ENCODE data around the gene GABRD.
"Not testable (repeated sequence)": the region's sequence is repeated elsewhere in the genome, so short reads cannot be mapped to it uniquely, and the experiment has no call there.

The GABRD gene, protein sequence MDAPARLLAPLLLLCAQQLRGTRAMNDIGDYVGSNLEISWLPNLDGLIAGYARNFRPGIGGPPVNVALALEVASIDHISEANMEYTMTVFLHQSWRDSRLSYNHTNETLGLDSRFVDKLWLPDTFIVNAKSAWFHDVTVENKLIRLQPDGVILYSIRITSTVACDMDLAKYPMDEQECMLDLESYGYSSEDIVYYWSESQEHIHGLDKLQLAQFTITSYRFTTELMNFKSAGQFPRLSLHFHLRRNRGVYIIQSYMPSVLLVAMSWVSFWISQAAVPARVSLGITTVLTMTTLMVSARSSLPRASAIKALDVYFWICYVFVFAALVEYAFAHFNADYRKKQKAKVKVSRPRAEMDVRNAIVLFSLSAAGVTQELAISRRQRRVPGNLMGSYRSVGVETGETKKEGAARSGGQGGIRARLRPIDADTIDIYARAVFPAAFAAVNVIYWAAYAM

DNA sequence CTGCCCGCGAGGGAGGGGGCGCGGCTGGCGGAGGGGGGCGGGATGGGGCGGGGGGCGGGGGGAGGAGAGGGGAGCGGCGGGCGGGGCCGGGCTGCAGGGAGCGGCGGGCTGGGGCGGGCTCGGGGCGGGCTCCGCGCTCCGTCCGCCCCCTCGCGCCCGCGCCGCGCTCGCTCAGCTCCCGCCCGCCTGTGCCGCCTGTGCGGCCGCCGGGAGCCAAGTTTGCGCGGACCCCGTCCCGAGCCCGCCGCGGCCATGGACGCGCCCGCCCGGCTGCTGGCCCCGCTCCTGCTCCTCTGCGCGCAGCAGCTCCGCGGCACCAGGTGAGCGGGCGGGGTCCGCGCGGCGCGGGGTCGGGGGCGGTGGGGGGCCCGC is at the start of gene GABRD:
Gene GABRD, plus strand, starts transcription at position 174 of the 372 bp plus-strand sequence. Its CDS starts 79 bp downstream, at position 253.
- no peak for DNase-seq

DNA sequence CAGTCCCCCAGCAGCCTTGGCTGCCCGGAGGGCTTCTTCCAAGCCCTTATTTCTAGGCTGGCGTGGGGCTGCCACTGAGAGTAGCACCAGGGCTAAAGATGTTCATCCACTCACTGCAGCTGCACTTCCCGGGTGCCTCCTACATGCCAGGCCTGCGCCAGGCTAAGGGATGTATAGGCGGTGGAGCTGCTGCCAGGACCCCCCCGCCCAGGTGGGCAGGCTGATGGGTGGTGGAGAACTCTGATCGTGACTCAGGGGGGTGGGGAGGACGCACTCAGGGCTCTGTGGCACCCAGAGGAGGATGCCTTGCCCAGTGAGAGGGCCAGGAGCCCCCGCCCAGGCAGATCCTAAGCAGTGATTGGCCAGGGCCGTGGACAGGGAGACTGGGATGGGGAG is 49.6 kb upstream of the GABRD start:
- DNase-seq: no peak

DNA sequence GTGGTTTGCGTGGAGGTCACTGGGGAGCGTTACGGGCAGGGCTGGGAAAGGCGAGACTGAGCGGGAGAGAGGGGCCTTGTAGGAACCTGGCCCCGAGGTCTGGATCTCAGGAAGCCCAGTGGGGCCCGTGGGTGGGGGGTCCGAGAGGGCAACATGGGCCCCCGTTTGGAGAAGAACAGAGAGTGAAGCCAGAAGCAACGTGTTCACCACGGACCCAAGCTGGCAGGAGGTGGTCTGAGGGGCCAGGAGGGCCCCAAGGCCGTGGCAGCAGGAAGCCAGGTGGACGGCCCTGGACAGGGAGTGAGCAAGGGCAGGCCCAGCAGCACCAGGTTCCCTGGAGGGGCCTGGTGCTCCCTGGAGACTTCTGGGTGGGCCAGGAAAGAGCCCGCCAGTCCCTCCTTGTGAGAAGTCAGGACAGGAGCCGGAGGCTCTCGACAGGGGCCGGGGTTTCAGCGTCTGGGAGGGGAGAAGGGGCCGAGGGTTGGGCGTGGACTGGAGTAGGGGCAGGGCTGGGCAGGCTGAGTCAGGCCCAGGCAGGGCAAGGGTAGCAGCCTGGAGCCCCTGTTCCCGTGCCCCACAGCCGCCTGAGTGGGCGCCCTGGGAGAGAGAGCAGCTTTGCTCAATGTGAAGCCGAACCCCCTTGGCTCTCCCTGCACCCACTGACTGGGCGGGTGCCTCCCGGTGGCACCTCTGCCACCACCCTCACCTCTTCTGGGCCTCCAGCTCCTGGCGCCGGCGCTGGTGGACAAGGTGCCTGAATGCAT is 49.0 kb upstream of the GABRD start:
- DNase-seq: no peak

DNA sequence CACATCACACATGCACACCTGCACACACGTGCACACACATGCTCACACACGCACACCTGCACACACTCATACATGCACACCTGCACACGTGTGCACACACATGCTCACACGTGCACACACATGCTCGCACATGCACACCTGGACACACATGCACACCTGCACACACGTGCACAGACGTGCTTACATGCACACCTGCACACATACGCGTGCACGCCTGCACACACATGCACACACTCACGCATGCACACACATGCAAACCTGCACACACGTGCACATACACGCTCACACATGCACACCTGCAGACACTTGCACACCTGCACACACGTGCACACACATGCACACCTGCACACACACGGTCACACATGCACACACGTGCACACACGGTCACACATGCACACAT is 48.1 kb upstream of the GABRD start:
- DNase-seq: no peak

DNA sequence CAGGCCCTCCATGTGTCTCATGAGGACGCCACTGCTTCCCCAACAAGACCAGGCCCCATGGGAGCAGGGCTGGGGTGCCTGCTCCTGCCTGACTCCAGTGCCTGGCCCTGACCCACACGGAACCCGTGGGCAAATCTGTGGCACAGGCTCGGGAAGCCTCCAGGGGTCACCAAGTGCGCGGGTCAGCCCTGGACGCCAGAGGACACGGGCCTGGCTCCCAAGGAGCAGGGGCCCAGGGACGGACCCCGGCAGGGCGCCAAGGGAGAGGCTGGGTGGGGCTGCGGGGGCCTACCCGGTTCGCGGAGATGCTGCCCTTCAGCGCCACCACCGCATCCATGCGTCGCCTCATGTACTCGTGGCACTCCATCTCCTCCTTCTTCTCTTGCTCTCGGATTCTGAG is 47.5 kb upstream of the GABRD start:
- DNase-seq: no peak

DNA sequence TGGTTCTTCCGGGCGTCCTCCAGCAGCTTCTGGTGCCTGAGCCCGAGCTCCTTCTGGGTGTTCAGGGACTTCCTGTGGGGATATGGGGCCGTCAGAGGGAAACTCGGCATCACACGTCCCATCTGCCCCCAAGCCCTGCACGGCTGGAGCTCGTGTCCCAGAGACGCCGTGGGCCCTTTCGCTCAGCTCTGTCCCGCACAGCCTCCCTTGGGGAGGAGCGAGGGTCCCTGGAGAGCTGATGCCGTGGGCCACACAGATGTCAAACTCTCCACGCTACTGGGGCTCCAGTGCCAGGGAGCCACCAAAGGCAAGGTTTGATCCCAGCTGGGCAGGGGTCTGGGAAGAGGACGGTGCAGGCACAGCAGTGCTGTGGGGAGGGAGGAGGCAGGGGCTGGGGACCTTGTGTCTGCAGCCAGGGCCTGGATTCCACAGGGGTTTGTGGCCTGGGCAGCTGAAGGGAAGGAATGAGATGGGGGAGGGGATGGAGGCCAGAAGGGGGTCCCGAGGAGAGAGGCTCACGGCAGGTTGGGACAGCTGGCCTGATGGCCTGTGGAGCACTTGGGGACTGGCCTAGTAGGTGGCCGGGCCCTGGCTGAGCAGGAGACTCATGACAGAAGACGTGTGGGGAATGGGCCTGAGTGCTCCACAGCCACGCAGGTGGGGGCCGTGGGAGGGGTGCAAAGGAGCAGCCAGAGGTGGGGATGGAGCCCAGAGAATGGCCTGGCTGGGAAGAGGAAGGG is 46.0 kb upstream of the GABRD start:
- no peak for DNase-seq

DNA sequence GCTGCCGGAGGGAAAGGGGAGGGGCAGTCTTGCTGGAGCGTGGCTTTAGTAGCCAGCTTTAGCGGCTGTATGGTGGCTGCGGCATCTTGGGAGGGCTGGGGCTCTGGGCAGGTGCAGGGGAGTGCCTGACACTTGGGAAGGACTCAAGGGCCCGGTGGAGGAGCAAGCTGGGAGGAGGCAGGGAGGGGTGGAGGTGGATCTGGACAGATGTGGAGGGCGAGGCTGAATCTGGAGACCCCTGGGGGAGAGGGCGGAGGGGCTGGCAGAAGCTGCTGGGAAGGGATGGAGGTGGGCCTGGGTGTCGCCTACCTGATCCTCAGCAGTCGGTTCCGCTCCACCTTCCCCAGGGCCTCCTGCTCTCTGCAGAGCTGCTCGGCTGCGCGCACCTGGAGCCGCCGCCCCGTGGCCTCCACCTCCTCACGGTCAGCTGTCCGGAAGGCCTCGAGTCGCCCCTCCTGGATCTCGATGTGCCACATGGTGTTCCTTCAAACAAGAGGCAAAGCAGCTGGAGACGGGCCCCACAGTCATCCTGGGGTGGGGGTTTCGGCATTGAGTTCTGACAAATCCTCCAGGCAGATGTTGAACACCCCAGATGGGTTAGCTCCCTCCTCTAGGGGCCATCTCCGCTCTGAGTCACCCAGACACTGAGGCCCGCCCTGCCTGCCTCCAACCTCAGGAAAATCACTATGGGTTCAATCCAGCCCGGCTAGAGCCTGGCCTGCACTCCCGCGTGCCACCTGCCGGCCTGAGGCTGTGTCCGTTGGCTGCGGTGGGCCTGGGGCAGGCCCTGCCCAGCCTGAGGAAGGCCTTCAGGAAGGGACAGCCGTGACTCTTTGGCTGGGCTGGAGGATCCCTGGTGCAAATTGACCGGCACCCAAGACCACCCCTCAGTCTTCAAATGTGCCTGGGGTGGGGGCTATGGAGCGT is 45.2 kb upstream of the GABRD start:
- no peak for DNase-seq

DNA sequence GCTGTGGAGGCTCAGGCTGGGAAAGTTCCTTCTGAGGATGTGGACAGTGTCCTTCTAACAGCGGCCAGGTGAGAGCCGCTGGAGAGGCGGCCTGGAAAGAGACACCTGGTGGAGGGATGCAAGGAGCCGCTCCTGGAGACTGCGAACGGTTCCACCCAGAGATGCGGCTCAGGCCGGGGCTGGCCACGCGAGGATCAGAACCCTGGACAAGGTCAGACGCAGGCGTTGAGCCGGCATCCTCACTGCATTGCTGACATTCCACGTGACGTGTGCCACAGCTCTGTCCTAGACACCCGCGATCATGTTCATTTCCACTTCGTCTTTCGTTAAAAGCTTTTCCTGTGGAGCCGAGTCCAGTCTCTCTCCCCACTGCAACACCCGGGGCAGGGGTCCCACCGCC is 44.3 kb upstream of the GABRD start:
- DNase-seq: no peak

DNA sequence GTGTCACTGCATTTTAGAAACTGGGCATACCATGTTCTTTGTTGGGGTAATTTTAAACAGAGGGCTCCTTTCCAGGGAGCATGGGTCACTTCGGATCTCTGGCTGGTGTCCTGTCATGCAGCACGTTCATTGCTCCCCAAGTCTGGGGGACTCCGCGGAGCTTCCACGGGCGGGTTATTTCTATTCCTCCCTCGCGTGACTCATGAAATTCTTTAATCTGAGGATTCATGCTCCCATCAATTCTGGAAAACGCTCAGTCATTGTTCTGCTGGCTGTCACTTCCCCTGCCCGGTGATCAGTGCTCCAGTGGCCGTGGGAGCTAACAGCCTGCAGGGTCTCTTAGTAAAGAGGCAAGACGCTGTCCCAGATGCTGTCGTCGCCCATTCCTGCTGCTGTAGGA is 43.6 kb upstream of the GABRD start:
- DNase-seq: no peak

DNA sequence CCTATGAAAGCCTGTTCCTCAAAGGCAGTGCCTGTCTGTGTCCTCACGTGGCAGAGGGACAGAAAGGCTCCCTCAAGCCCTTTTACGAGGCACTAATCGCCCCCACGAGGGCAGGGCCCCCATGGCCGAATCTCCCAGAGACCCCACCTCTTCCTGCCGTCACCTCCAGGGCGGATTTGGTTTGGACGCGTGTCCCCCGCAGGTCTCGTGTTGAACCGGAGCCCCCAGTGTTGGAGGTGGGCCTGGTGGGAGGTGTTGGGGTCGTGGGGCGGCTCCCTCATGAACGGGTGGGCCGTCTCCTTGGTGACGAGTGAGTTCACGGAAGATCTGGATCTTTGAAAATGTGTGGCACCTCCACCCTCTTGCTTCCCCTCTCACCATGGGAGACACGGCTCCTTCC is 43.1 kb upstream of the GABRD start:
- DNase-seq: no peak

DNA sequence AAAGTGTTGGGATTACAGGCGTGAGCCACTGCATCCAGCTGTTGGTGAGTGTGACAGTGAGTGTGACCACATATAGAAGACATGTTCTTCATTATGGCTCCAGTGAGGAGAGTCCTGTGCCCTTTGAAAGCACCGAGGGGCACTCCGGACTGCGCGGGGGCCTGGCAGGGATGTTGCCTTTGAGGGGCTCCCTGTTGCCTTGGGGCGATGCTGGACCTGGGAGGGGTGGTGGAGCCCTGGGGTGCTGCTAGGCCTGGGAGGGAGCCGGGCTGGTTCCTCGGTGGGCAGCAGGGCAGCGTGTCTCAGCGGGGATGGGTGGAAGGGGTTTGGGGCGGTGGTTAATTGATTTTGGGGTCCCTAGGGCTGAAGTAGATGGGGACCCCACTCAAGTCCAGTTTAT is 41.0 kb upstream of the GABRD start:
- DNase-seq: no peak

DNA sequence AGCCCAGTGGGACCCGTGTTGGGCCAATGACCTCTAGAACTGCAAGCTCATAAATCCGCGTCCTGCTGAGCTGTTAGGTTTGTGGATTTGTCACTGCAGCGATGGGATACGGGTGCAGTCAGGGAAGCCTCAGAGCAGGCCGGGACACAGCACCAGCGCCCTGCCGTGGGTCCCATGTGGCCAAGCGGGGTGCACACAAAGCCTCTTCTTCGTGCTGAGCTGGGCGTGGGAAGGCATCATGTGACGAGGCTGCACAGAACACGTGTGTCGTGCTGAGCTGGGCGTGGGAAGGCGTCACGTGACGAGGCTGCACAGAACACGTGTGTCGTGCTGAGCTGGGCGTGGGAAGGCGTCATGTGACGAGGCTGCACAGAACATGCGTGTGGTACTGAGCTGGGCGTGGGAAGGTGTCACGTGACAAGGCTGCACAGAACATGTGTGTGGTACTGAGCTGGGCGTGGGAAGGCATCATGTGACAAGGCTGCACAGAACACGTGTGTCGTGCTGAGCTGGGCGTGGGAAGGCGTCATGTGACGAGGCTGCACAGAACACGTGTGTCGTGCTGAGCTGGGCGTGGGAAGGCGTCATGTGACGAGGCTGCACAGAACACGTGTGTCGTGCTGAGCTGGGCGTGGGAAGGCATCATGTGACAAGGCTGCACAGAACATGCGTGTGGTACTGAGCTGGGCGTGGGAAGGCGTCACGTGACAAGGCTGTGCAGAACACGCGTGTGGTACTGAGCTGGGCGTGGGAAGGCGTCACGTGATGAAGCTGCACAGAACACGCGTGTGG is 40.3 kb upstream of the GABRD start:
- DNase-seq: not testable (repeated sequence)

DNA sequence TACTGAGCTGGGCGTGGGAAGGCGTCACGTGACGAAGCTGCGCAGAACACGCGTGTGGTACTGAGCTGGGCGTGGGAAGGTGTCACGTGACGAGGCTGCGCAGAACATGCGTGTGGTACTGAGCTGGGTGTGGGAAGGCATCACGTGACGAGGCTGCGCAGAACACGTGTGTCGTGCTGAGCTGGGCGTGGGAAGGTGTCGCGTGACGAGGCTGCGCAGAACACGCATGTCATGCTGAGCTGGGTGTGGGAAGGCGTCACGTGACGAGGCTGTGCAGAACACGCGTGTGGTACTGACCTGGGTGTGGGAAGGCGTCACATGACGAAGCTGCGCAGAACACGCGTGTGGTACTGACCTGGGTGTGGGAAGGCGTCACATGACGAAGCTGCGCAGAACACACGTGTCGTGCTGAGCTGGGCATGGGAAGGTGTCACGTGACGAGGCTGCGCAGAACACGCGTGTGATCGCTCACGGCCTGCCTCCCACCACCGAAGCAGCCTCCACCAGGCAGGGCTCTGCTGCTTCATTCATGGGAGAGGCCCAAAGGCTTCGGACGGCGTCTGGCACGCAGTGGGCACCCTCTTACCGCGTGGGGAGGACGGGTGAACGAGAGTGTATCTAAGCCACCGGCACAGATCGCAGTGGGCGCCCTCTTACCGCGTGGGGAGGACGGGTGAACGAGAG is 39.5 kb upstream of the GABRD start:
- DNase-seq: no peak

DNA sequence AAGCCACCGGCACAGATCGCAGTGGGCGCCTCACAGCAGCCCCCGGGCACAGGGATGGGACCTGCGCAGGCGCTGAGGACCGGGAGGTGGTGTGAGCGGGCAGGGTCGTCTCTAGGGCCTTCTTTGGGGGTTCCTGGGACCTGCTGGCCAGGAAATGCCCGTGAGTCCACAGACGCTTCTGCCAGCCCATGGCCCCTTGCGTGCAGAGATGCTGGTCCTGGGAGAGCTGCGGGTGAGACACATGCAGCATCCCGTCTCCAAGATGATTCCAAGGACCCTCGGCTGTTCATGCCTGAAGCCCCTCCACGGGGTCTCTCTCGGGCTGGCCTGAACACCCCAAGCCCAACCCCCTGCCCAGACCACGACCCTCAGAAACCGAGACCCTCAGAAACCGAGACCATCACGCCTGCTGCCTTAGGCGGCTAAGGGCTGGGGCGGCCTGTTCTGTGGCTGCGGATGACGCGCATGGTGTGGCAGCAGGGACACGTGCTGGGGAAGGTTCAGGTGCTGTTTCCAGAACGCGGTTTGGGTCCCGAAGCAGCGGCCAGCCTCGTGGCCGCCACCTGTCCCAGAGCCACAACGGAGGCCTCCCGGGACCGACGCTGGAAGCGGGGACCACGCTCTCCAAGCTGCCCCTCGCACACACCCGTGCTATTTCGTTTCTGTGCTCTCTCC is 38.5 kb upstream of the GABRD start:
- DNase-seq: no peak

DNA sequence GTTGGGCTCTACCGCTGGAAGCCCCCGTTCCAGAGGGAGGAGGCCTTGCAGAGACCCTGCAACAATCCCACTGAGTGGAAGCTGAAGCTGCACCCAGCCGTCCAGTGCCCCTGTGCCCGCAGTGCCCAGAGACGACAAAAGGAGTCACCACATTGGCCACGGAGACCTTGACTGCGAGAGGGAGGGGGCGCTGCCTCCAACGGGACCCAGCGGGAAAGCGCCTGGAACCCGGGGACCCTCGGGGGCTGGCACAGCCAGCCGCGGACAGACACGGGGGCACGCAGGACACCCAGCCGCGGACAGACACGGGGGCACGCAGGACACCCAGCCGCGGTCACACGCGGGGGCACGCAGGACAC is 38.0 kb upstream of the GABRD start:
- DNase-seq: no peak

DNA sequence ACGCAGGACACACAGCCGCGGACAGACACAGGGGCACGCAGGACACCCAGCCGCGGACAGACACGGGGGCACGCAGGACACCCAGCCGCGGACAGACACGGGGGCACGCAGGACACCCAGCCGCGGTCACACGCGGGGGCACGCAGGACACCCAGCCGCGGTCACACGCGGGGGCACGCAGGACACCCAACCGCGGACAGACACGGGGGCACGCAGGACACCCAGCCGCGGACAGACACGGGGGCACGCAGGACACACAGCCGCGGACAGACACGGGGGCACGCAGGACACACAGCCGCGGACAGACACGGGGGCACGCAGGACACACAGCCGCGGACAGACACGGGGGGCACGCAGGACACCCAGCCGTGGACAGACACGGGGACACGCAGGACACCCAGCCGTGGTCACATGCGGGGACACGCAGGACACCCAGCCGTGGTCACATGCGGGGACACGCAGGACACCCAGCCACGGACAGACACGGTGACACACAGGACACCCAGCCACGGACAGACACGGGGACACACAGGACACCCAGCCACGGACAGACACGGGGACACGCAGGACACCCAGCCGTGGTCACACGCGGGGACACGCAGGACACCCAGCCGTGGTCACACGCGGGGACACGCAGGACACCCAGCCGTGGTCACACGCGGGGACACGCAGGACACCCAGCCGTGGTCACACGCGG is 37.4 kb upstream of the GABRD start:
- not testable (repeated sequence) for DNase-seq

DNA sequence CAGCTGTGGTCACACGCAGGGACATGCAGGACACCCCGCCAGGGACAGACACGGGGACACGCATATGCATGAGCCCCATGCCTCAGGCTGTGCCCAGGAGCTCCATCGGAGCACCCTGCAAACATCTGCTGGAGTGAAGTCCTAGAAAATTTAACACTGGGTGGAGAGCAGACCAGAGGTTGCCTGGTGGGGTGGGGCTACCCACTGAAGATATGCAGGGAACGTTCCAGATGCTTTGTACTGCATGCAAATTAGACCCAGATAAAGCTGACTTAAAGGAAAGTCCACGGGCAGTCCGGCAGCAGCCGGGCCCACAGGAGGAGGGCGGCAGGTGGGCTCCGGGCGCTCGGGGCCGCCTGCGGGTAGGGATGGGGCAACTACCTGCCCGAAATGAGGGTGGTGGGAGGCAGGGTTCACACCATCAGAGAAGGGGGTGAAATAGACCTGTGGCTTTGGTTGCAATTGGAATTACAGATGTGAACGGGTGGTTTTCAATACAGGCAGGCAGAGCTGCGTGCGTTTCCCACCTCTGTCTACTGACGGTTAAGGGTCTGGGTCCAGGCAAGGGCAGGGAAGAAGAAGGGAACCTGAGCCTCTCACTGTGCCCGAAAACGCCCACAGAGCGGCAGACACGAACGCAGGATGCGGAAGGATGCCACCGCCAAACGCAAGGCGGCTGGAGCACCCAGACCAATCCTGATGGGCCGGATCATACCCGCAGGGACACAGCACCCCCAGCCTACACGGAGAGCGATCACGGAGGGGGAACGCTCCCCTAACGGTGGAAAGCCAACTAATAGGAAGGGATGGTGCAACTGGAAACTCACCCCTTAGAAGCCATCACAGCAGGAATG is 36.5 kb upstream of the GABRD start:
- DNase-seq: no peak

DNA sequence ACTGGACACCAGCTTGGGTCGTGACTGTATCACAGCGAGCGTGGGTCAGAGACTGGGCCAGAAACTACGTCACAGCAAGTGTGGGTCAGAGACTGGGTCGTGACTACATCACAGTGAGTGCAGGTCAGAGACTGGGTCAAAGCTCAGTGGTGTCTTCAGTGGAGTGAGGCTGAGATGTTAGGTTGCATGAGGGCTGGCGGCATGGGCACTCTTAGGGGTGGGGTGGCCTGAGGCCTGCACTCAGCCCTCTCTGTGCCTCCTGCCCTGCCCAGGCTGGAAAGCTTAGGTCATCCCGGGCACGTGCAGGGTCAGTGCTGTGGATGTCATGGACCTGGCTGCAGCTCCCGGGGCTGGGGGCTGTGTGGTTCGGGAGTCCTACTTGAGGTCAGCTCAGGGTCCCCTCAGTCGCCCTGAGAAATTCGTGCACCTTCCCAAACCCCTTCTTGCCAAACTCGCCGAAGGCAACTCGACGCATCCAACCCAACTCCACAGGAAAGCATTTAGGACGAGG is 34.5 kb upstream of the GABRD start:
- DNase-seq: no peak
